KG1 (cell line): ENCODE measurements around the gene TEX35.

ENCODE experiments used
- DNase-seq: peaks from one replicate; lab custom pipeline; 2025; lab: John Stamatoyannopoulos, UW

TEX35 gene

GRCh38 chr1:178518894-178519293, 6.0 kb downstream of the TEX35 start:
- no peak for DNase-seq

- DNase-seq, result no peak
Observed at GRCh38 chr1:178520803-178521202, 7.9 kb downstream of the TEX35 start.

- DNase-seq, result no peak
Observed at GRCh38 chr1:178521241-178521640, 8.3 kb downstream of the TEX35 start.

GRCh38 chr1:178527117-178527516, 14.2 kb downstream of the TEX35 start:
- DNase-seq, result no peak

- DNase-seq, result no peak
Observed at GRCh38 chr1:178528228-178528952, 15.5 kb downstream of the TEX35 start.

GRCh38 chr1:178528953-178529335, 16.0 kb downstream of the TEX35 start:
- DNase-seq, result no peak

- no peak for DNase-seq
Observed at GRCh38 chr1:178529364-178530036, 16.6 kb downstream of the TEX35 start.

GRCh38 chr1:178530037-178530402, 17.1 kb downstream of the TEX35 start:
- DNase-seq, result no peak

- no peak for DNase-seq
Observed at GRCh38 chr1:178530502-178530901, 17.6 kb downstream of the TEX35 start.

GRCh38 chr1:178531887-178532286, 19.0 kb downstream of the TEX35 start:
- no peak for DNase-seq

GRCh38 chr1:178532392-178532791, 19.5 kb downstream of the TEX35 start:
- DNase-seq, result peak; percentile 30

- no peak for DNase-seq
Observed at GRCh38 chr1:178533121-178533946, 20.4 kb downstream of the TEX35 start.

GRCh38 chr1:178534137-178534868, 21.4 kb downstream of the TEX35 start:
- no peak for DNase-seq

GRCh38 chr1:178536329-178536728, 23.4 kb downstream of the TEX35 start:
- DNase-seq, result no peak

- DNase-seq, result no peak
Observed at GRCh38 chr1:178536844-178537371, 24.0 kb downstream of the TEX35 start.

- DNase-seq, result no peak
Observed at GRCh38 chr1:178537382-178538090, 24.6 kb downstream of the TEX35 start.

- no peak for DNase-seq
Observed at GRCh38 chr1:178538192-178538916, 25.4 kb downstream of the TEX35 start.

GRCh38 chr1:178539291-178539690, 26.4 kb downstream of the TEX35 start:
- DNase-seq, result no peak

- DNase-seq, result no peak
Observed at GRCh38 chr1:178540204-178540603, 27.3 kb downstream of the TEX35 start.

GRCh38 chr1:178540646-178541045, 27.7 kb downstream of the TEX35 start:
- DNase-seq, result no peak

- no peak for DNase-seq
Observed at GRCh38 chr1:178541379-178541778, 28.5 kb downstream of the TEX35 start.
